Inferior parietal cortex (tissue), 1 donor: ENCODE results near the gene ZNF827.

Experiments
- DNase-seq: peaks from one replicate; pipeline ENCODE4 v3.0.0-alpha.2; 2016; ENCODE audit errors: extremely low spot score

The ZNF827 gene

DNA sequence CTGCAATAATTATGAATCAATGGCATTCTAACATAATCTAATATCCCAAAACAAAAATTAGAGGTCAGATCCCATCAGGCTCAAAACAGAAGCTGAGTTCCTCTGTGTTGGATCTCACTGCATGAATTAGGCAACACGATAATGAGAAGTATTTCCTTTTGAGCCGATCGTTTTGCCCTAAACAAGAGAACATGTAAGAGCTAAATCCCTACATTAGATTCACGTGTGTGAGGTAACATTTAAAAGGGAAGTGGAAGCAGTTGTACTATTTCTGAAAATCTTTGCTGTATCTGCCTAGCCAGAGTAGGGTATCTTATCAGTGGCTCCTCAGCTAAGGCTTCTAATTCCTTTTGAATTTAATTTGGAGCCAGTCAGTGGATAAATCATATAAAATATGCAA is 143.1 kb downstream of the ZNF827 start:
- DNase-seq: no peak

DNA sequence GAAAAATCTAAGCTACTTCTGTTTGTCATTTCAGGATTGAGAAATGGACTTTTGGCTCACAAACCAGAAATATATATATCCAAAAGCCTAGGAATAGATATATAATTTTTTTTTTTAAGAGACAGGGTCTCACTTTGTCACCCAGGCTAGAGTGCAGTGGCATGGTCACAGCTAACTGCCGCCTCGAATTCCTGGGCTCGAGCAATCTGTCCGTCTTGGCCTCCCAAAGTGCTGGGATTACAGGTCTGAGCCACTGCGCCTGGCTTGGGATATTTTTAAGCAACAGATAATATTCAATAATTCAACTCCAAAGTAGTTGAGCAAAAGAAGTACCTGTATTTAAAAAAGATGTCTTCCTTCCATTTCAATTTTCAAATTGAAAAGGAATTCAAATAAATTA is 146.2 kb downstream of the ZNF827 start:
- no peak for DNase-seq

GRCh38 chr4:145791988-145792387 is 146.6 kb downstream of the ZNF827 start:
- no peak for DNase-seq

- DNase-seq: no peak
These were observed 149.9 kb downstream of the ZNF827 start for GRCh38 chr4:145788755-145789154.

DNA sequence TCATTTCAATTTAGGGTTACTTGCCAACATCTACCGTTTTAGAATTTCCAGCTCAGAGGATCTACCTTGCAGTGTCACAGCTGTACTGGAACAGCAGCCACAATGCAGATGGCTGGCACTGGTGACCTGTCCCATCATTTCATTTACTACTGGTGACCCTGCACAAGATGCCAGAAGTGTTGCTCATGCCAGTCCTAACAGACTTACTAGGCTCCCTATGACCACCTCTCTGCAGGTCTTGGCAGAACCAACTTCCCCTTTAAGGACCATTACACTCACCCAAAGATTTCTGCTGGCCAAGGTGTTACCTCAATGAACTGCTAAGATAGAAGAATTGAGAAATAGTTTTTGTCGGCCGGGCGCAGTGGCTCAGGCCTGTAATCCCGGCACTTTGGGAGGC is 151.8 kb downstream of the ZNF827 start:
- no peak for DNase-seq

DNA sequence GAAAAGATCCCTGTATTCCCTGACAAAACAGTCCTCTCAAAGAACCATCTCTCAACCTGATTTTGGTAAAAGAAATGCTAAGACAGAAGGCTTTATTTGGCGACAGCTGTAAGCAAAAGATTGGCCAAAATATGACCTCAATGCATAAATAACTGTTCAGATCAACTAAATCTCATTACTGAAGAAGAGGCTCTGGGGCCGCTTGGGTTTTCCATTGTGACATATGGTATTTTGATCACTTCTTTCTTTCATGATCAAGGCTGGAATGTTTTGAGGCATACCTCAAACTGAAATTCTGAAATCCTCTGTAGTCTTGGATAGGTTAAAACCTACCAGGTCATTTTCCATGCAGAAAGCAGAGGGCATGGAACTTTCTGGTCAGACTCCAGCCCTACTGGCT is 152.4 kb downstream of the ZNF827 start:
- no peak for DNase-seq

- DNase-seq: no peak
These were observed 153.1 kb downstream of the ZNF827 start for GRCh38 chr4:145785391-145786008.

DNA sequence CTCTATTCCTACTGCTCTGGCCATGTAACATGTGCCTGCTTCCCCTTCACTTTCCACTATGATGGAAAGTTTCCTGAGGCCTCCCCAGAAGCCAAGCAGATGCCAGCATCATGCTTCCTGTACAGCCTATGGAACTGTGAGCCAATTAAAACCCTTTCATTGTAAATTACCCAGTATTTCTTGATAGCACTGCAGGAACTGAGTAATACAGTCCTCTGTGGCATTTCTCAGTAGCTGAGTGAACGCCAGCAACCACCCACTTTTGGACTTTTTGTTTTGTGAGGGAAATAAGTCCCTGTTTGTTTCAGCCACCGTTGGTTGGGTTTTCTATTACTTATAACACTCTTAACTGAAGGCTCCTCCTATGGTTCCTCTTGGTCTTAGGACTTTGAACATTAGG is 154.6 kb downstream of the ZNF827 start:
- DNase-seq: no peak

DNA sequence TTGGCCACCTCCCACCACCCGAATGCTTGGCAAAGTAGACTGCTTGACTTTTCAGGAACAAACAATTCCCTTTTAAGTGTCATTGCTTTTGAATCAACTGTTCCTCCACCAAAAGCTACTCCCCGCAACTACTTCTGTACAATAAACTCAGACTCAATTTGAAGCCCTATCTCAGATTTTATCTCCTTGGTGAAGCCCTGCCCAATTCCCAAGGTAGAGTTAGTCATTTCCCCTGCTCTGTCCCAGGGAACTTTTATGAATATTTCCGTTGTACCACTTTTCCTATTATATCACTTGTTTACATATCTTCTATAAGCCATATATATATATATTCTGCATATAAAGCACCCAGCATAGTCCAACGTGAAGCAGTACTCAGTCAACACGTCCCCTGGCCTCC is 155.9 kb downstream of the ZNF827 start:
- no peak for DNase-seq

GRCh38 chr4:145781351-145781750 is 157.3 kb downstream of the ZNF827 start:
- no peak for DNase-seq

DNA sequence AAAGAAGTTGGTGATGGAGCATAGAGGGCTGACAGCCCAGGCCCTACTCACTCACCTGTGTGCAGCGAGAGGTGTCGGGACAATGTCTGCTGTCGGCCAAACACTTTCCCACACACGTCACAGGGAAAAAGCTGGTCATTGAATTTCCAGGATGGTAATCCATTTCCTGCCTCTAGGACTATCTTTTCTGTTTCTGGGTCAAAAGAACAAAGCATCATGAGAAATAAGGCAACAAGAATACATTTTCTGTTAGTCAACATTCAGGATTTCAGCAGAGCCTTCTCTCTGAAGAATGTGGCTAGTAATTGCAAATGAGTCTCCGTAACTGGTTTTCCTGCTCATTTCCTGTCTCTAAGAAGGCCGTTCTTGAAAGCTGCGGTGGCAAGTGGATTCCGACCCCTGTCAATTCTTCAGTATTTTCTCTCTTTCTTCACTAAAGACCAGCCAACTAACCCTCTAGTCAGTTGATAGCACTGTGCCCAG is 159.3 kb downstream of the ZNF827 start:
- DNase-seq: no peak

DNA sequence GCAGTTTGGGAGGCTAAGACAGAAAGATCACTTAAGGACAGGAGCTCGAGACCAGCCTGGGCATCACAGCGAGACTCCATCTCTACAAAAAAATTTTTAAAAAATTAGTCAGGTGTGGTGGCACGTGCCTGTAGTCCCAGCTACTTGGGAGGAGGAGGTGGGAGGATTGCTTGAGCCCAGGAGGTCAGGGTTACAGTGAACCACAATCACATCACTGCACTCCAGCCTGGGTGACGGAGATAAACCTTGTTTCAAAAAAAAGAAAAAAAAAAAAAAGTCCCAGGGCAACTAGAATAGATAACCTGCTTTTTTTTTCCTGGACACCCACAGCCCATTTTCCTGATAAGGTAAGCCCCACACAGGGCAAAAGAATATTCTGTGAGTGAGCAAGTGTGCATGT is 162.4 kb downstream of the ZNF827 start:
- DNase-seq: no peak

DNA sequence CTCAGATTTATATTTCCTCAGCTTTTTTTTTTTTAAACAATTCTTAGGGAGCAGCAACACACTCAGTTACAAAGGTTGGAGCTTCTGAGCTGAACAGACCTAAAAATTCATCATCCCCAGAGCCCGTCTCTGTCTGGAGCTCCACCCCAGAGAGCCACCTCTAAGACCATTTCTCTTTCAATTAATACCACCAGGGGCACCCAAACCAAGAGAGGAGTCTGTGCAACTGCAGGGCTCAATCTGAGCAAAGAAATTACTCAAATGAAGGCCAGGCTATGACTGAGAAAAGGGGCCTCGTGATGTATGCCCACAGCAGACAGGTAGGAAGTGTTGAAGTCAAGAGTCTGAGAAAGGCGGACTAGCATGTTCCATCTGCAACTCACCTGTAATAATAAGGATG is 163.2 kb downstream of the ZNF827 start:
- no peak for DNase-seq

- no peak for DNase-seq
These were observed 164.2 kb downstream of the ZNF827 start for GRCh38 chr4:145774473-145774872.

DNA sequence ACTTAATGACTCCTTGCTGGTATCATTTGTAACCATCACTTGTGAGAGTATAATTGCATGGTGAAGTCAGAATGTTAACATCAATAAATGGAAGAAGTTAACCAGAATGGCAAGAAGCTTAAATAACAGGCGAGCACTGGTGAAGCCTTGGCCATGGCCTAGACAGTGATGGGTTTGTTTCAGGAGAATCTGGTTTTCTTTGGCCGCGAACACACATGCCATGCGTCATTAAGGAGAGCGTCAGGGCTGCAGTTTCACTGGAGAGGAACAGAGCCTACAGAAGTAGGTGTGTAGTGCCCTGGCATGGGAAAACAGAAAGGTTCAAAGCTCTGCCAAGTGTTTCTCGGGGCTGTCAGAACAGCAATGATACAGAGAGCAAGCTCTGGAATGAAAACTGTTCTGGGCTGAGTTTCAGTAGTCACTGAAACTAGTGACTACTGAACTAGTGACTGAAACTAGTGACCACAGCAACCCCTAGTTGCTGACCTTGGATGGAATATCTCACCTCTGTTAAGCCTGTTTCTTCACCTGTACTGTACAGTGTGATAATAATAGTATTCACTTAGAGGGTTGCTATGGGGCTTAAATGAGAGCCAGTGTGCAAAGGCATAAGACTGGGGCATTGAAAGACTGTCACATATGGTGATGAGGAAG is 164.9 kb downstream of the ZNF827 start:
- DNase-seq: no peak

DNA sequence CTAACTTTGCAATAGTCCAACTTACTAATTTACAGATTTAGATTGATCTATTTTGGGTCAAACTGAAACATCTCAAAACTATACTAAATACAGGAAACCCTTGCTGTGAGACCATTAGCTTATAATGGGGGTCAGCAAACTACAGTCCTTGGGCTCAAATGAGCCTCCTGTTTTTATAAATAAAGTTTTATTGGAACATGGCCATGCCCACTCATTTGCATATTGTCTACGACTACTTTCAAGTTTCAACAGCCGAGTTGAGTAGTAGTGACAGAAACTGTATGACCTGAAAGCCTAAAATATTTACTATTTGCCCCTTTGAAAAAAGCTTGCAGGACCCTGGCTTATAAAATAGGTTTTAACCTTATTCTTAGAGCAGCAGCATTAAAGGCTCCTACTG is 166.3 kb downstream of the ZNF827 start:
- no peak for DNase-seq

DNA sequence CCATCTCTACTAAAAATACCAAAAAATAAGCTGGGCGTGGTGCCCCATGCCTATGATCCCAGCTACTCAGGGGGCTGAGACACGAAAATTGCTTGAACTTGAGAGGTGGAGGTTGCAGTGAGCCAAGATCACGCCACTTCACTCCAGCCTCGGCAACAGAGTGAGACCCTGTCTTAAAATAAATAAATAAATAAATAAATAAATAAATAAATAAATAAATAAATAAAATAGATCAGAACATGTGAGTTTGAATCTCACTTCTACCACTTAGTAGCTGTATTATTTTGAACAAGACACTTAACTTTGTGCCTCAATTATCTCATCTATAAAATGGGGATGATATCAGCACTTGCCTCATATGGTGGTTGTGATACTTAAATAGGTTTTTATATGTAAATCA is 168.5 kb downstream of the ZNF827 start:
- DNase-seq: no peak

DNA sequence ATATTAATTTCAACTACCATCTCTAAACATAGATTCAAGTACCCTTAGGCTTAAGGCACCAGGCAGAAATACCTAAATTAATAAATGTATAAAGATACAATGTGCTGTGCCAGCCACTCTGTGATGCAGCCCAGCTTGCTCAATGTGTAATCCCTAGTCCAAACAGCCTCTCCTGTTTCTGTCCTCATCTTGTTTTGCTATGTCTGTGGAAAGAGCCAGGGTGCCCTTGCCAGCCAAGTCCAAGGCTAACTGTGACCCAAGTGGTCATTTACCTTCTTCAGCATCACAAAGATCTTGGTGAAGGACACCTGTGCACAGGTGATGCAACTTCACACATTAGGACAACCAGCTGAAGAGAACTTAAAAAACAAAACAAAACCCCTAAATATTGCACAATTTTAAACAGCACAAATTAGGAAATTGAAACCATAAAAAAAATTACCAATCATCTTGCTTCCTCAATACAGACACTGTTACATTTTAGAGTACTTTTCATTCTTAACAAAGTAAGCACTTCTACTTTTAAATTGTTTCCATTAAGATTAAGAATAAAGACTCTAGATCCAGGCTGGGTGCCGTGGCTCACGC is 169.1 kb downstream of the ZNF827 start:
- no peak for DNase-seq

GRCh38 chr4:145766273-145766672 is 172.3 kb downstream of the ZNF827 start:
- no peak for DNase-seq

- DNase-seq: no peak
These were observed 175.2 kb downstream of the ZNF827 start for GRCh38 chr4:145763399-145763798.

GRCh38 chr4:145762719-145763118 is 175.9 kb downstream of the ZNF827 start:
- DNase-seq: no peak

- DNase-seq: no peak
These were observed 177.4 kb downstream of the ZNF827 start for GRCh38 chr4:145760961-145761929.
